H4 (cell line): ENCODE measurements around the gene AADAC. TPM values are rescaled to one million over a fixed set of nuclear protein-coding genes. Genes with fewer than 3 reads are reported as not detected.
A peak's percentile ranks its signal among the peaks of the same experiment; 100 is the strongest.
"Not testable (repeated sequence)": the region's sequence is repeated elsewhere in the genome, so short reads cannot be mapped to it uniquely, and the experiment has no call there.

Source experiments
- DNase-seq: peaks from one replicate; pipeline ENCODE4 v3.0.0-alpha.2; 2015; ENCODE audit warnings: low spot score
- total RNA-seq: library from RNA; depleted of rRNA; stranded (reverse); fragments of >200 nt; shearing (Covaris generic); gene quantifications from 2 replicates; pipeline ENCODE4 v1.2.3, GENCODE V29; 2014

The AADAC gene
- total RNA-seq, 1 experiment from 2014 or later, result 0.08 TPM

- no peak for DNase-seq
Observed at GRCh38 chr3:151796105-151796680, 17.7 kb upstream of the AADAC start.

- no peak for DNase-seq
Observed at GRCh38 chr3:151798466-151798865, 15.4 kb upstream of the AADAC start.

- no peak for DNase-seq
Observed at GRCh38 chr3:151800431-151800830, 13.5 kb upstream of the AADAC start.

GRCh38 chr3:151804267-151804666, 9.6 kb upstream of the AADAC start:
- no peak for DNase-seq

- no peak for DNase-seq
Observed at GRCh38 chr3:151806838-151807237, 7.1 kb upstream of the AADAC start.

GRCh38 chr3:151808926-151809325, 5.0 kb upstream of the AADAC start:
- DNase-seq, result not testable (repeated sequence)

GRCh38 chr3:151811474-151811873, 2.4 kb upstream of the AADAC start:
- no peak for DNase-seq

GRCh38 chr3:151814588-151814987, 672 bp downstream of the AADAC start:
- no peak for DNase-seq

GRCh38 chr3:151816091-151816604, 2.2 kb downstream of the AADAC start:
- DNase-seq, result peak; percentile 52

GRCh38 chr3:151817473-151817872, 3.6 kb downstream of the AADAC start:
- no peak for DNase-seq

GRCh38 chr3:151818361-151818760, 4.4 kb downstream of the AADAC start:
- no peak for DNase-seq

- DNase-seq, result no peak
Observed at GRCh38 chr3:151819910-151820309, 6.0 kb downstream of the AADAC start.

- no peak for DNase-seq
Observed at GRCh38 chr3:151827816-151828215, 13.9 kb downstream of the AADAC start.

- DNase-seq, result peak; percentile 83
Observed at GRCh38 chr3:151835751-151836525, 22.0 kb downstream of the AADAC start.

- DNase-seq, result peak; percentile 94
Observed at GRCh38 chr3:151837057-151837456, 23.1 kb downstream of the AADAC start.

- peak; percentile 88 for DNase-seq
Observed at GRCh38 chr3:151838574-151839312, 24.8 kb downstream of the AADAC start.

- no peak for DNase-seq
Observed at GRCh38 chr3:151839313-151839631, 25.4 kb downstream of the AADAC start.

- no peak for DNase-seq
Observed at GRCh38 chr3:151841801-151842200, 27.9 kb downstream of the AADAC start.

- peak; percentile 38 for DNase-seq
Observed at GRCh38 chr3:151843275-151843674, 29.4 kb downstream of the AADAC start.

- no peak for DNase-seq
Observed at GRCh38 chr3:151845306-151845905, 31.5 kb downstream of the AADAC start.

- not testable (repeated sequence) for DNase-seq
Observed at GRCh38 chr3:151850065-151850464, 36.1 kb downstream of the AADAC start.

GRCh38 chr3:151852074-151852811, 38.3 kb downstream of the AADAC start:
- no peak for DNase-seq
